Endothelial cell of umbilical vein (primary cell): ENCODE results near the gene FER. TPM values are rescaled to one million over a fixed set of nuclear protein-coding genes. Genes with fewer than 3 reads are reported as not detected.
"Not testable (repeated sequence)": the region's sequence is repeated elsewhere in the genome, so short reads cannot be mapped to it uniquely, and the experiment has no call there.

Source experiments
- BruUV-seq: library from RNA; stranded (reverse); fragments of 400-500 nt; replicated peaks from 2 replicates; lab custom pipeline; 2021; lab: Mats Ljungman, UMichigan
- CTCF ChIA-PET: fragments of 300-600, 350-600 bp; sonication (Branson Sonifier 250); formaldehyde crosslinking; loops from one replicate; lab custom pipeline; 2021; ENCODE audit warnings: antibody characterized with exemption, inconsistent platforms; lab: Charles Lee
- POLR2A ChIA-PET: fragments of 300-600, 350-600 bp; sonication (Branson Sonifier 250); formaldehyde crosslinking; loops from one replicate; lab custom pipeline; 2021; ENCODE audit warnings: antibody characterized with exemption, inconsistent platforms; lab: Charles Lee
- DNase-seq: peaks from one replicate; pipeline ENCODE4 v3.0.0-alpha.2; 2011; ENCODE audit warnings: low read depth, low spot score
- FAIRE-seq: peaks from 2 replicates; lab custom pipeline; 2011; peaks lifted over from hg19 to GRCh38; lab: Jason Lieb, UNC
- H2AFZ ChIP-seq: 2 replicates; pipeline ENCODE4 v1.6.0; 2012; ENCODE audit warnings: low read depth, low read length, control low read depth, inconsistent platforms
- H3K27ac ChIP-seq: 2 replicates; pipeline ENCODE4 v1.5.1; 2011; ENCODE audit warnings: low read depth, mild to moderate bottlenecking, control low read depth, low read length, moderate library complexity; ENCODE audit not compliant: insufficient read depth
- H3K27me3 ChIP-seq, 2 experiments: 2 replicates each; pipeline versions ENCODE4 v1.6.0 to v1.6.1; 2011; ENCODE audit warnings: low read length in 2 of 2, mixed read lengths in 1 of 2; ENCODE audit not compliant: control insufficient read depth in 2 of 2, insufficient read depth in 2 of 2
- H3K36me3 ChIP-seq, 2 experiments: 2 replicates in 1 of 2; 3 replicates in 1 of 2; pipeline ENCODE4 v1.5.1; 2011; ENCODE audit warnings: low read length in 2 of 2, mild to moderate bottlenecking in 1 of 2, moderate library complexity in 1 of 2; ENCODE audit not compliant: control insufficient read depth in 2 of 2, insufficient read depth in 2 of 2; ENCODE audit errors: extremely low read depth in 1 of 2
- H3K4me1 ChIP-seq: 3 replicates; pipeline ENCODE4 v1.5.1; 2011; ENCODE audit warnings: mild to moderate bottlenecking, low read length; ENCODE audit not compliant: control insufficient read depth, insufficient read depth; ENCODE audit errors: extremely low read depth
- H3K4me2 ChIP-seq: 2 replicates; pipeline ENCODE4 v1.6.1; 2011; ENCODE audit warnings: low read length, control low read depth, mixed read lengths; ENCODE audit not compliant: insufficient read depth
- H3K4me3 ChIP-seq, 3 experiments: fragments of 200-600 bp in 1 of 3; sonication (generic), shearing (Covaris generic) in 1 of 3; replicated peaks in 1 of 3; 2 replicates each; pipeline ENCODE4 v1.5.1; 2011 to 2016; ENCODE audit warnings: control low read depth in 3 of 3, low read length in 3 of 3, mild to moderate bottlenecking in 2 of 3, inconsistent platforms in 1 of 3, low read depth in 1 of 3, moderate library complexity in 1 of 3; ENCODE audit not compliant: insufficient read depth in 1 of 3
- H3K79me2 ChIP-seq: 2 replicates; pipeline ENCODE4 v1.6.0; 2012; ENCODE audit warnings: low read length, inconsistent platforms; ENCODE audit not compliant: control insufficient read depth, insufficient read depth
- H3K9ac ChIP-seq: replicated peaks from 2 replicates; pipeline ENCODE3; 2011; ENCODE audit warnings: low read length, control low read depth; ENCODE audit not compliant: insufficient read depth; ENCODE audit errors: extremely low read depth
- H3K9me1 ChIP-seq: replicated peaks from 3 replicates; pipeline ENCODE4 v1.6.0; 2011; ENCODE audit warnings: mild to moderate bottlenecking, low read length; ENCODE audit not compliant: control insufficient read depth, insufficient read depth; ENCODE audit errors: extremely low read depth
- H3K9me3 ChIP-seq: replicated peaks from 2 replicates; pipeline ENCODE4 v1.5.1; 2012; ENCODE audit warnings: low read length, inconsistent platforms; ENCODE audit not compliant: control insufficient read depth, insufficient read depth
- H4K20me1 ChIP-seq: replicated peaks from 2 replicates; pipeline ENCODE3; 2011; ENCODE audit warnings: mild to moderate bottlenecking, low read length; ENCODE audit not compliant: control insufficient read depth, insufficient read depth; ENCODE audit errors: extremely low read depth
- EZH2 ChIP-seq: IDR thresholded peaks from 2 replicates; pipeline ENCODE4 v1.6.1; 2012; ENCODE audit warnings: borderline replicate concordance, low read depth, mild to moderate bottlenecking, moderate library complexity, low read length, inconsistent platforms; ENCODE audit not compliant: severe bottlenecking
- FOS ChIP-seq: IDR thresholded peaks from 2 replicates; pipeline ENCODE4 v1.6.1; 2011; ENCODE audit warnings: mild to moderate bottlenecking, low read length, moderate library complexity, borderline replicate concordance; ENCODE audit not compliant: insufficient read depth
- GATA2 ChIP-seq: IDR thresholded peaks from 2 replicates; pipeline ENCODE4 v1.7.0; 2011; ENCODE audit warnings: low read depth, mild to moderate bottlenecking, moderate library complexity, mixed read lengths, low read length; ENCODE audit not compliant: insufficient read length, insufficient read depth
- JUN ChIP-seq: IDR thresholded peaks from 2 replicates; pipeline ENCODE4 v1.6.1; 2011; ENCODE audit warnings: borderline replicate concordance, low read depth; ENCODE audit not compliant: insufficient read length, insufficient read depth
- MYC ChIP-seq: IDR thresholded peaks from one replicate; pipeline ENCODE4 v1.6.1; 2011; ENCODE audit warnings: mild to moderate bottlenecking, low read depth, low read length
- POLR2A ChIP-seq: IDR thresholded peaks from 2 replicates; pipeline ENCODE4 v1.6.1; 2012; ENCODE audit warnings: low read depth, mild to moderate bottlenecking, control low read depth, low read length
- POLR2AphosphoS5 ChIP-seq: IDR thresholded peaks from 2 replicates; pipeline ENCODE4 v1.6.1; 2012; ENCODE audit warnings: low read depth, mild to moderate bottlenecking, control low read depth, low read length, moderate library complexity; ENCODE audit not compliant: insufficient read depth
- dilution Hi-C: fragments of 300-500 bp; cut with MboI; formaldehyde crosslinking; loops from one replicate; pipeline ENCODE4 v1.15.0; 2019; ENCODE audit warnings: low sequenced_read_pairs; ENCODE audit not compliant: extremely low pct_ligation_motif_present
- intact Hi-C: fragments of 100-400 bp; cut with micrococcal nuclease; formaldehyde crosslinking; loops from one replicate; pipeline ENCODE4 v1.10.0; 2022
- polyA plus RNA-seq, 4 experiments: library from polyadenylated mRNA; depleted of rRNA in 3 of 4; stranded (reverse) in 3 of 4; unstranded in 1 of 4; fragments of >200 nt; gene quantifications; 2 replicates each; pipeline versions ENCODE4 v1.2.1 to v1.2.3, GENCODE V29; 2011 to 2012; ENCODE audit warnings: missing spikeins in 1 of 4
- total RNA-seq: library from RNA; stranded (reverse); gene quantifications from 2 replicates; pipeline ENCODE4 v1.2.3, GENCODE V29; 2021
- TF ChIP-seq, protein P1 (sequence below): IDR thresholded peaks from 2 replicates; pipeline ENCODE4 v1.6.1; 2011; ENCODE audit not compliant: insufficient read depth, insufficient read length
- TF ChIP-seq, protein P2 (sequence below), 2 donors: IDR thresholded peaks; 1 replicate in 1 of 2; 2 replicates in 1 of 2; pipeline ENCODE4 v1.5.1; 2011; ENCODE audit warnings: low read length in 2 of 2, mild to moderate bottlenecking in 2 of 2, moderate library complexity in 2 of 2, control low read depth in 1 of 2, inconsistent platforms in 1 of 2, low read depth in 1 of 2; ENCODE audit not compliant: insufficient read depth in 1 of 2; ENCODE audit errors: extremely low read depth in 1 of 2

Gene FER
- total and polyA plus RNA-seq, 2 donors (not counting 3 experiments of a cell fraction or from before 2014, with no cell fraction given) = 2.3 to 27.5 TPM

DNA sequence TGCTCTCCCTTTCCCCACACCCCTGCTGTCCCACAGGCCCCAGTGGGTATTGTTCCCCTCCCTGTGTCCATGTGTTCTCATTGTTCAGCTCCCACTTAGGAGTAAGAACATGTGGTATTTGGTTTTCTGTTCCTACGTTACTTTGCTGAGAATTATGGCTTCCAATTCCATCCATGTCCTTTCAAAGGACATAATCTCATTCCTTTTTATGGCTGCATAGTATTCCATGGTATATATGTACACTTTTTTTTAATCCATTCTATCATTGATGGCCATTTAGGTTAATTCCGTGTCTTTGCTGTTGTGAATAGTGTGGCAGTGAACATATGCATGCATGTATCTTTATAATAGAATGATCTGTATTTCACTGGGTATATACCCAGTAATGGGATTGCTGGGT is 25.6 kb downstream of the FER start:
- dilution Hi-C loops (no loop called here), intact Hi-C loops (no loop called here)
- Histone ChIP-seq H3K9me1 (no peaks in the 10 kb centered on the region), H3K27me3 (no peaks in the 10 kb centered on the region), H3K4me2 (no peak overlapping the region), H3K79me2 (peaks cover 11% of the 10 kb centered on the region), H3K4me1 (no peaks in the 10 kb centered on the region), H3K36me3 (no peaks in the 10 kb centered on the region), H3K9ac (no peak overlapping the region), H4K20me1 (no peaks in the 10 kb centered on the region), H3K27ac (no peak overlapping the region), H3K4me3 (no peak overlapping the region), H2AFZ (no peak overlapping the region), H3K9me3 (no peaks in the 10 kb centered on the region)
- ChIA-PET POLR2A (no interaction called here), CTCF (no interaction called here)
- TF ChIP-seq, protein P1, sequence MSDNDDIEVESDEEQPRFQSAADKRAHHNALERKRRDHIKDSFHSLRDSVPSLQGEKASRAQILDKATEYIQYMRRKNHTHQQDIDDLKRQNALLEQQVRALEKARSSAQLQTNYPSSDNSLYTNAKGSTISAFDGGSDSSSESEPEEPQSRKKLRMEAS = no peak
- no peak for TF ChIP-seq EZH2
- TF ChIP-seq POLR2A = no peak
- TF ChIP-seq FOS = no peak
- TF ChIP-seq MYC = no peak
- no peak for TF ChIP-seq POLR2AphosphoS5
- TF ChIP-seq, protein P2, sequence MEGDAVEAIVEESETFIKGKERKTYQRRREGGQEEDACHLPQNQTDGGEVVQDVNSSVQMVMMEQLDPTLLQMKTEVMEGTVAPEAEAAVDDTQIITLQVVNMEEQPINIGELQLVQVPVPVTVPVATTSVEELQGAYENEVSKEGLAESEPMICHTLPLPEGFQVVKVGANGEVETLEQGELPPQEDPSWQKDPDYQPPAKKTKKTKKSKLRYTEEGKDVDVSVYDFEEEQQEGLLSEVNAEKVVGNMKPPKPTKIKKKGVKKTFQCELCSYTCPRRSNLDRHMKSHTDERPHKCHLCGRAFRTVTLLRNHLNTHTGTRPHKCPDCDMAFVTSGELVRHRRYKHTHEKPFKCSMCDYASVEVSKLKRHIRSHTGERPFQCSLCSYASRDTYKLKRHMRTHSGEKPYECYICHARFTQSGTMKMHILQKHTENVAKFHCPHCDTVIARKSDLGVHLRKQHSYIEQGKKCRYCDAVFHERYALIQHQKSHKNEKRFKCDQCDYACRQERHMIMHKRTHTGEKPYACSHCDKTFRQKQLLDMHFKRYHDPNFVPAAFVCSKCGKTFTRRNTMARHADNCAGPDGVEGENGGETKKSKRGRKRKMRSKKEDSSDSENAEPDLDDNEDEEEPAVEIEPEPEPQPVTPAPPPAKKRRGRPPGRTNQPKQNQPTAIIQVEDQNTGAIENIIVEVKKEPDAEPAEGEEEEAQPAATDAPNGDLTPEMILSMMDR (IDR thresholded peaks at IDR 0.05; ENCODE audit: extremely low read depth in 1 of 2, insufficient read depth in 1 of 2, low read depth in 1 of 2, low read length in 2 of 2) = no peak
- TF ChIP-seq JUN = no peak
- TF ChIP-seq GATA2 = no peak
- DNase-seq (no peak), FAIRE-seq (no peak)
- BruUV-seq = no TSS peak

DNA sequence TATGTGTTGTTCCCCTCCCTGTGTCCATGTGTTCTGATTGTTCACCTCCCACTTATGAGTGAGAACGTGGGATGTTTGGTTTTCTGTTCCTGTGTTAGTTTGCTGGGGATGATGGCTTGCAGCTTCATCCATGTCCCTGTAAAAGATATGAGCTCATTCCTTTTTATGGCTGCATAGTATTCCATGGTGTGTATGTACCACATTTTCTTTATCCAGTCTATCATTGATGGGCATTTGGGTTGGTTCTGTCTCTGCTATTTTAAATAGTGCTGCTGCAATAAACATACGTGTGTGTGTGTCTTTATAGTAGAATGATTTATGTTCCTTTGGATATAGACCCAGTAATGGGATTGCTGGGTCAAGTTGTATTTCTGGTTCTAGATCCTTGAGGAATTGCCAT is 26.4 kb downstream of the FER start:
- CTCF ChIA-PET, dilution Hi-C loops: not testable (repeated sequence)
- H3K79me2 ChIP-seq = peaks cover 12% of the 10 kb centered on the region

DNA sequence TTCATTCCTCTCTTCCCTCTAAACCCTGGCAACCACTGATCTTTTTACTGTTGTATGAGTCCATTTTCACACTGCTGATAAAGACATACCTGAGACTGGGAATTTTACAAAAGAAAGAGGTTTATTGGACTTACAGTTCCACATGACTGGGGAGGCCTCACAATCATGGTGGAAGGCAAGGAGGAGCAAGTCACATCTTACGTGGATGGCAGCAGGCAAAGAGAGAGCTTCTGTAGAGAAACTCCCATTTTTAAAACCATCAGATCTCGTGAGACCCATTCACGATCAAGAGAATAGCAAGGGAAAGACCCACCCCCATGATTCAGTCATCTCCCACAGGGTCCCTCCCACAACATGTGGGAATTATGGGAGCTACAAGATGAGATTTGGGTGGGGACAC is 29.9 kb downstream of the FER start:
- H3K36me3 ChIP-seq, H3K9me1 ChIP-seq, H3K9ac ChIP-seq, FAIRE-seq, CTCF ChIA-PET, H3K9me3 ChIP-seq, H3K27me3 ChIP-seq, BruUV-seq, POLR2A ChIA-PET, dilution Hi-C loops, H3K4me2 ChIP-seq, intact Hi-C loops, DNase-seq, H2AFZ ChIP-seq, H4K20me1 ChIP-seq, H3K27ac ChIP-seq, H3K4me1 ChIP-seq, H3K4me3 ChIP-seq: not testable (repeated sequence)
- peaks cover 15% of the 10 kb centered on the region for H3K79me2 ChIP-seq

More for the DNA sequence above, 26.4 kb downstream of the FER start:
- H3K27ac ChIP-seq, H4K20me1 ChIP-seq, FAIRE-seq, BruUV-seq, H3K9me1 ChIP-seq, H3K9ac ChIP-seq, H3K9me3 ChIP-seq, H3K36me3 ChIP-seq, POLR2A ChIA-PET, H3K27me3 ChIP-seq, H2AFZ ChIP-seq, H3K4me3 ChIP-seq, H3K4me1 ChIP-seq, intact Hi-C loops, DNase-seq, H3K4me2 ChIP-seq: not testable (repeated sequence)
